Adrenal gland (tissue), 5 donors: ENCODE data around the gene VGLL4.

ENCODE experiments used
- CTCF ChIP-seq, 6 experiments: fragments of 450-650 bp in 4 of 6; fragments of 200-600 bp in 2 of 6; sonication (generic) in 1 of 6; IDR thresholded peaks; 1 replicate in 5 of 6; 2 replicates in 1 of 6; pipeline versions ENCODE4 v1.5.1 to v1.8.0; 2016 to 2021; ENCODE audit warnings: antibody characterized with exemption in 6 of 6, mild to moderate bottlenecking in 2 of 6, moderate library complexity in 1 of 6
- POLR2A ChIP-seq, 2 donors: fragments of 450-650 bp; IDR thresholded peaks; one replicate each; pipeline ENCODE4 v1.6.1; 2017; ENCODE audit warnings: antibody characterized with exemption in 2 of 2, mild to moderate bottlenecking in 2 of 2, moderate library complexity in 1 of 2
- donor health status: DM: no; HTN: no; CAD: no.

- TF ChIP-seq CTCF (IDR thresholded peaks at IDR 0.05) (no peak), POLR2A (IDR thresholded peaks at IDR 0.05) (no peak)
Measured at GRCh38 chr3:11514191-11514821, 129.4 kb downstream of the VGLL4 start.
